GM23338 (cell line): ENCODE data around the gene TMA7.

Source experiments
- CREB1 ChIP-seq: fragments of 250-450 bp; sonication (Bioruptor Pico); IDR thresholded peaks from 2 replicates; pipeline ENCODE4 v1.5.0; 2020; ENCODE audit warnings: low read depth, mild to moderate bottlenecking, moderate library complexity
- EZH2 ChIP-seq: fragments of 200-600 bp; sonication (generic); IDR thresholded peaks from one replicate; pipeline ENCODE4 v1.8.0; 2017; ENCODE audit warnings: antibody characterized with exemption, mild to moderate bottlenecking, low read depth; ENCODE audit not compliant: unreplicated experiment
- JUNB ChIP-seq: IDR thresholded peaks from one replicate; pipeline ENCODE4 v1.6.1; 2016; ENCODE audit warnings: antibody characterized with exemption; ENCODE audit not compliant: unreplicated experiment
- REST ChIP-seq: IDR thresholded peaks from one replicate; pipeline ENCODE4 v1.6.1; 2018; ENCODE audit warnings: antibody characterized with exemption; ENCODE audit not compliant: unreplicated experiment
- TF ChIP-seq, protein P1 (sequence below), 2 experiments: fragments of 200-600 bp in 1 of 2; sonication (generic) in 1 of 2; conservative IDR thresholded peaks; 2 replicates each; pipeline versions ENCODE4 v1.5.1 to v1.6.1; 2016 to 2017; ENCODE audit warnings: antibody characterized with exemption in 2 of 2, low read depth in 2 of 2, mild to moderate bottlenecking in 2 of 2, moderate library complexity in 1 of 2

- TF ChIP-seq, protein P1, sequence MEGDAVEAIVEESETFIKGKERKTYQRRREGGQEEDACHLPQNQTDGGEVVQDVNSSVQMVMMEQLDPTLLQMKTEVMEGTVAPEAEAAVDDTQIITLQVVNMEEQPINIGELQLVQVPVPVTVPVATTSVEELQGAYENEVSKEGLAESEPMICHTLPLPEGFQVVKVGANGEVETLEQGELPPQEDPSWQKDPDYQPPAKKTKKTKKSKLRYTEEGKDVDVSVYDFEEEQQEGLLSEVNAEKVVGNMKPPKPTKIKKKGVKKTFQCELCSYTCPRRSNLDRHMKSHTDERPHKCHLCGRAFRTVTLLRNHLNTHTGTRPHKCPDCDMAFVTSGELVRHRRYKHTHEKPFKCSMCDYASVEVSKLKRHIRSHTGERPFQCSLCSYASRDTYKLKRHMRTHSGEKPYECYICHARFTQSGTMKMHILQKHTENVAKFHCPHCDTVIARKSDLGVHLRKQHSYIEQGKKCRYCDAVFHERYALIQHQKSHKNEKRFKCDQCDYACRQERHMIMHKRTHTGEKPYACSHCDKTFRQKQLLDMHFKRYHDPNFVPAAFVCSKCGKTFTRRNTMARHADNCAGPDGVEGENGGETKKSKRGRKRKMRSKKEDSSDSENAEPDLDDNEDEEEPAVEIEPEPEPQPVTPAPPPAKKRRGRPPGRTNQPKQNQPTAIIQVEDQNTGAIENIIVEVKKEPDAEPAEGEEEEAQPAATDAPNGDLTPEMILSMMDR (conservative IDR thresholded peaks at IDR 0.05; ENCODE audit: low read depth in 2 of 2): no peak
- TF ChIP-seq JUNB (no peak), CREB1 (no peak), REST (no peak), EZH2 (no peak)
Observed at GRCh38 chr3:48406443-48407431, 33.3 kb upstream of the TMA7 start.
